Sigmoid colon (tissue), 7 donors: Measurements from ENCODE around the gene CAPSL. TPM values are rescaled to one million over a fixed set of nuclear protein-coding genes. Genes with fewer than 3 reads are reported as not detected.

Experiments
- DNase-seq: peaks from one replicate; pipeline ENCODE4 v3.0.0-alpha.2; 2019
- H3K27ac ChIP-seq, 4 donors: fragments of 200-600 bp; sonication (generic); one replicate each; pipeline ENCODE4 v1.5.1; 2016 to 2019; ENCODE audit warnings: mild to moderate bottlenecking in 1 of 4
- H3K27me3 ChIP-seq, 3 donors: fragments of 200-600 bp; sonication (generic); one replicate each; pipeline ENCODE4 v1.5.1; 2019; ENCODE audit warnings: mild to moderate bottlenecking in 1 of 3
- H3K36me3 ChIP-seq, 4 donors: fragments of 200-600 bp; sonication (generic); one replicate each; pipeline ENCODE4 v1.5.1; 2016 to 2019
- H3K4me1 ChIP-seq, 4 donors: fragments of 200-600 bp; sonication (generic); one replicate each; pipeline ENCODE4 v1.5.1; 2017 to 2019
- H3K4me3 ChIP-seq, 4 donors: fragments of 200-600 bp; sonication (generic); one replicate each; pipeline ENCODE4 v1.5.1; 2017 to 2019; ENCODE audit warnings: mild to moderate bottlenecking in 2 of 4, moderate library complexity in 1 of 4
- H3K9me3 ChIP-seq, 4 donors: fragments of 200-600 bp in 3 of 4; sonication (generic) in 3 of 4; one replicate each; pipeline versions ENCODE4 v1.5.1 to v1.6.1; 2013 to 2019
- EP300 ChIP-seq, 4 donors: sonication (generic); formaldehyde crosslinking; IDR thresholded peaks; one replicate each; pipeline ENCODE4 v1.6.1; 2017; ENCODE audit warnings: antibody characterized with exemption in 4 of 4
- POLR2A ChIP-seq, 2 donors: fragments of 450-650 bp; IDR thresholded peaks; one replicate each; pipeline ENCODE4 v1.6.1; 2016; ENCODE audit warnings: antibody characterized with exemption in 2 of 2, mild to moderate bottlenecking in 2 of 2, moderate library complexity in 2 of 2
- POLR2AphosphoS5 ChIP-seq, 4 donors: sonication (generic); formaldehyde crosslinking; IDR thresholded peaks; one replicate each; pipeline ENCODE4 v1.6.1; 2017; ENCODE audit warnings: antibody characterized with exemption in 4 of 4
- WGBS, 2 donors: extraction: QIAGEN DNeasy Blood & Tissue Kit; methylation state at CpG; one replicate each; pipeline ENCODE4 v1.1.7; 2013; 5-methylcytosine and 5-hydroxymethylcytosine counted together
- intact Hi-C: fragments of 100-400 bp; cut with DNase I; formaldehyde crosslinking; loops from one replicate; pipeline ENCODE4 v1.15.1; 2023
- polyA plus RNA-seq, 3 donors: library from polyadenylated mRNA; stranded (reverse); fragments of 200-250 nt; gene quantifications; one replicate each; pipeline ENCODE4 v1.2.3, GENCODE V29; 2013
- total RNA-seq, 4 donors: library from RNA; depleted of rRNA; stranded (reverse); fragments of >200 nt; gene quantifications; one replicate each; pipeline ENCODE4 v1.1.0, GENCODE V29; 2016
- TF ChIP-seq, protein P1 (sequence below), 4 experiments: fragments of 450-650 bp in 3 of 4; fragments of 200-600 bp in 1 of 4; IDR thresholded peaks; one replicate each; pipeline ENCODE4 v1.5.1; 2016 to 2019; ENCODE audit warnings: antibody characterized with exemption in 4 of 4, mild to moderate bottlenecking in 3 of 4, moderate library complexity in 2 of 4
- donor health status: healthy with polysubstance abuse.
- donor health status: Bipolar disorder and iron deficiency.
- donor health status: healthy.

Gene CAPSL
- total and polyA plus RNA-seq, 7 donors = not detected

GRCh38 chr5:35903631-35904203 is 34.7 kb downstream of the CAPSL start:
- H3K27ac ChIP-seq = no peak overlapping the region
- H3K4me1 ChIP-seq = no peaks in the 10 kb centered on the region
- no peaks in the 10 kb centered on the region for H3K9me3 ChIP-seq
- H3K4me3 ChIP-seq = no peak overlapping the region
- H3K27me3 ChIP-seq = no peaks in the 10 kb centered on the region
- WGBS, 2 donors = 85 to 91% methylated on average over 6 of the region's 6 CpGs
- no peaks in the 10 kb centered on the region for H3K36me3 ChIP-seq
- TF ChIP-seq, protein P1, sequence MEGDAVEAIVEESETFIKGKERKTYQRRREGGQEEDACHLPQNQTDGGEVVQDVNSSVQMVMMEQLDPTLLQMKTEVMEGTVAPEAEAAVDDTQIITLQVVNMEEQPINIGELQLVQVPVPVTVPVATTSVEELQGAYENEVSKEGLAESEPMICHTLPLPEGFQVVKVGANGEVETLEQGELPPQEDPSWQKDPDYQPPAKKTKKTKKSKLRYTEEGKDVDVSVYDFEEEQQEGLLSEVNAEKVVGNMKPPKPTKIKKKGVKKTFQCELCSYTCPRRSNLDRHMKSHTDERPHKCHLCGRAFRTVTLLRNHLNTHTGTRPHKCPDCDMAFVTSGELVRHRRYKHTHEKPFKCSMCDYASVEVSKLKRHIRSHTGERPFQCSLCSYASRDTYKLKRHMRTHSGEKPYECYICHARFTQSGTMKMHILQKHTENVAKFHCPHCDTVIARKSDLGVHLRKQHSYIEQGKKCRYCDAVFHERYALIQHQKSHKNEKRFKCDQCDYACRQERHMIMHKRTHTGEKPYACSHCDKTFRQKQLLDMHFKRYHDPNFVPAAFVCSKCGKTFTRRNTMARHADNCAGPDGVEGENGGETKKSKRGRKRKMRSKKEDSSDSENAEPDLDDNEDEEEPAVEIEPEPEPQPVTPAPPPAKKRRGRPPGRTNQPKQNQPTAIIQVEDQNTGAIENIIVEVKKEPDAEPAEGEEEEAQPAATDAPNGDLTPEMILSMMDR (IDR thresholded peaks at IDR 0.05) = no peak
- TF ChIP-seq POLR2A (IDR thresholded peaks at IDR 0.05) (no peak), EP300 (IDR thresholded peaks at IDR 0.05) (no peak), POLR2AphosphoS5 (IDR thresholded peaks at IDR 0.05) (no peak)
- intact Hi-C loops = no loop called here
- DNase-seq = no peak

- intact Hi-C loops = no loop called here
- Histone ChIP-seq H3K9me3 (no peaks in the 10 kb centered on the region), H3K4me3 (no peak overlapping the region), H3K27ac (no peak overlapping the region), H3K36me3 (no peaks in the 10 kb centered on the region), H3K27me3 (no peaks in the 10 kb centered on the region), H3K4me1 (no peaks in the 10 kb centered on the region)
- WGBS, 2 donors = 37 to 63% methylated on average over 2 of the region's 2 CpGs
- no peak for TF ChIP-seq EP300 (IDR thresholded peaks at IDR 0.05)
- no peak for DNase-seq
These were observed 36.3 kb downstream of the CAPSL start for GRCh38 chr5:35902046-35902672.

DNA sequence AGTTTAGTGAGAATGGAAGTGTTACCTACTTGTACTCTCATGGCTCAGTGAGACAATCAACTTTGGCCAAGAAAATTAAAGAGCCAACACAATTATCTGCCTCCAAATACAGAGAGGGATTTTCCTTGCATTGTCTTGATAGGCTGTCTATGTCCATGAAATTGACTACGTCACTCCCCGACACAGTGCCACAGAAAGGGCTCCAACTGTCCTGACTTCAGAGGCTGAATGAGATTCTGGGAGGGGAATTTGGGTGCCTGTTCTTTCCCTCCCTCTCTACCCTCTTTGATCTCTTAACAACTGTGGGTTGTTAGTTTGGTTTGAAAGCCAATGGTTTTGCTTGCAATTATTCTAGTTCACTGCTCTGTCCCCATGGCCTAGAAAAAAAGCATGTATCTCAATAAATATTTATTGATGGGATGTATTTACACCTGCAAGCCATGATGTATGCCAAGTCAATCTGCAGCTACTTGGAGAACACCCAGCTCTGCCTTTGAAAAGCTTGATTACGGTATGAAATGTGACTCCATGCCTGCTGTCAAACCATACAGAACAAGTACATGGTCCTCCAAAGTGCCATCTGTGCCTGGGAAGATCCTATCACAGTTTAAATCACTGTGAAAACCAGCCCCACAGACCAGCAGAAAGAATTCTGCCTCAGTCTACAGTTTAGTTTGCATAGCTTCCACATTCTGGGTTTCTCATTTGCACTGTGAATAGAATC is 37.3 kb downstream of the CAPSL start:
- H3K4me3 ChIP-seq = no peak overlapping the region
- DNase-seq = no peak
- no peaks in the 10 kb centered on the region for H3K4me1 ChIP-seq
- H3K9me3 ChIP-seq = no peaks in the 10 kb centered on the region
- H3K27me3 ChIP-seq = no peaks in the 10 kb centered on the region
- 83 to 85% methylated on average over 3 of the region's 3 CpGs for WGBS, 2 donors
- intact Hi-C loops = no loop called here
- TF ChIP-seq, protein P1 (IDR thresholded peaks at IDR 0.05) = no peak
- H3K27ac ChIP-seq = no peak overlapping the region
- no peaks in the 10 kb centered on the region for H3K36me3 ChIP-seq

GRCh38 chr5:35899800-35900199 is 38.6 kb downstream of the CAPSL start:
- intact Hi-C loops = no loop called here
- TF ChIP-seq POLR2AphosphoS5 (IDR thresholded peaks at IDR 0.05) (no peak), POLR2A (IDR thresholded peaks at IDR 0.05) (no peak), EP300 (IDR thresholded peaks at IDR 0.05) (no peak)
- TF ChIP-seq, protein P1 (IDR thresholded peaks at IDR 0.05) = no peak
- Histone ChIP-seq H3K4me3 (no peak overlapping the region), H3K9me3 (no peaks in the 10 kb centered on the region), H3K27me3 (no peaks in the 10 kb centered on the region), H3K27ac (no peak overlapping the region), H3K4me1 (no peaks in the 10 kb centered on the region), H3K36me3 (no peaks in the 10 kb centered on the region)
- DNase-seq = no peak
- WGBS, 2 donors = 37 to 49% methylated on average over 3 of the region's 3 CpGs

- Histone ChIP-seq H3K27ac (no peak overlapping the region), H3K9me3 (no peaks in the 10 kb centered on the region), H3K4me1 (no peaks in the 10 kb centered on the region), H3K4me3 (no peak overlapping the region), H3K27me3 (no peaks in the 10 kb centered on the region), H3K36me3 (no peaks in the 10 kb centered on the region)
- 85 to 92% methylated on average over 7 of the region's 7 CpGs for WGBS, 2 donors
- no peak for TF ChIP-seq EP300 (IDR thresholded peaks at IDR 0.05)
- TF ChIP-seq POLR2AphosphoS5 (IDR thresholded peaks at IDR 0.05) = no peak
- TF ChIP-seq, protein P1 (IDR thresholded peaks at IDR 0.05) = no peak
- TF ChIP-seq POLR2A (IDR thresholded peaks at IDR 0.05) = no peak
- intact Hi-C loops = no loop called here
- DNase-seq = no peak
These were observed 39.3 kb downstream of the CAPSL start for GRCh38 chr5:35898952-35899660.
